HCT116 (cell line): ENCODE measurements around the gene TRIP10. TPM values are rescaled to one million over a fixed set of nuclear protein-coding genes. Genes with fewer than 3 reads are reported as not detected.

Experiments used
- ATAC-seq: fragments of 200-7000 bp; cut with Tn5 transposase; 2 replicates; pipeline ENCODE4 v1.9.1; 2020; ENCODE audit warnings: mild to moderate bottlenecking, moderate library complexity
- BruUV-seq: library from RNA; stranded (reverse); fragments of 400-500 nt; replicated peaks from 2 replicates; lab custom pipeline; 2021; lab: Mats Ljungman, UMichigan
- CTCF ChIA-PET: fragments of 300-600 bp; sonication (Branson Sonifier 250); formaldehyde crosslinking; loops from one replicate; lab custom pipeline; 2021; ENCODE audit warnings: antibody characterized with exemption; lab: Charles Lee
- POLR2A ChIA-PET: fragments of 300-600, 350-600 bp; sonication (Branson Sonifier 250); formaldehyde crosslinking; loops from one replicate; lab custom pipeline; 2021; ENCODE audit warnings: antibody characterized with exemption; lab: Charles Lee
- RAD21 ChIA-PET, 2 experiments: fragments of 300-600 bp; sonication (Branson Sonifier 250); formaldehyde crosslinking; loops; one replicate each; lab custom pipeline; 2023; ENCODE audit warnings: low total read pairs in 2 of 2; ENCODE audit not compliant: uncharacterized antibody in 2 of 2, unreplicated experiment in 2 of 2, low non-redundant PET in 1 of 2; lab: Charles Lee
- DNase-seq: peaks from one replicate; pipeline ENCODE4 v3.0.0-alpha.2; 2010; ENCODE audit warnings: low read depth, low spot score
- H2AFZ ChIP-seq: fragments of 200-600 bp; shearing (Covaris generic), sonication (generic); 2 replicates; pipeline ENCODE4 v1.6.1; 2017; ENCODE audit warnings: low read depth, mixed run types, mixed read lengths, antibody characterized with exemption, low read length; ENCODE audit not compliant: poor library complexity, severe bottlenecking
- H3K27ac ChIP-seq: 2 replicates; pipeline ENCODE4 v1.5.1; 2012; ENCODE audit warnings: low read depth, low read length
- H3K27me3 ChIP-seq: fragments of 200-600 bp; sonication (generic); 2 replicates; pipeline ENCODE4 v1.6.1; 2016; ENCODE audit warnings: mixed run types, low read length, mixed read lengths; ENCODE audit not compliant: insufficient read depth
- H3K36me3 ChIP-seq, 2 experiments: fragments of 200-500 bp in 1 of 2; fragments of 200-600 bp in 1 of 2; sonication (Bioruptor generic) in 1 of 2; sonication (generic) in 1 of 2; 2 replicates each; pipeline versions ENCODE4 v1.5.1 to v1.6.1; 2014 to 2016; ENCODE audit warnings: low read length in 2 of 2, inconsistent platforms in 1 of 2, mixed read lengths in 1 of 2, mixed run types in 1 of 2; ENCODE audit not compliant: insufficient read depth in 2 of 2, control insufficient read depth in 1 of 2
- H3K4me1 ChIP-seq, 2 experiments: fragments of 200-600 bp in 1 of 2; sonication (generic) in 1 of 2; 2 replicates each; pipeline versions ENCODE4 v1.5.1 to v1.6.1; 2012 to 2017; ENCODE audit warnings: low read length in 2 of 2, inconsistent platforms in 1 of 2, mild to moderate bottlenecking in 1 of 2, mixed read lengths in 1 of 2, mixed run types in 1 of 2, moderate library complexity in 1 of 2; ENCODE audit not compliant: insufficient read depth in 2 of 2, control insufficient read depth in 1 of 2
- H3K4me2 ChIP-seq: fragments of 200-600 bp; sonication (generic); 2 replicates; pipeline ENCODE4 v1.6.1; 2017; ENCODE audit warnings: mixed run types, low read length, mixed read lengths
- H3K4me3 ChIP-seq, 2 experiments: fragments of 200-600 bp in 1 of 2; sonication (generic) in 1 of 2; replicated peaks in 1 of 2; 2 replicates each; pipeline ENCODE4 v1.5.1; 2011 to 2016; ENCODE audit warnings: low read length in 2 of 2, control low read depth in 1 of 2, low read depth in 1 of 2, mild to moderate bottlenecking in 1 of 2, mixed read lengths in 1 of 2, mixed run types in 1 of 2
- H3K79me2 ChIP-seq: fragments of 200-600 bp; sonication (generic); 2 replicates; pipeline ENCODE4 v1.6.1; 2017; ENCODE audit warnings: mild to moderate bottlenecking, mixed run types, low read length, moderate library complexity, mixed read lengths; ENCODE audit not compliant: insufficient read depth
- H3K9ac ChIP-seq: fragments of 200-600 bp; sonication (generic); 2 replicates; pipeline ENCODE4 v1.6.1; 2016; ENCODE audit warnings: low read length, mixed read lengths
- H3K9me2 ChIP-seq: fragments of 200-600 bp; sonication (generic), shearing (Covaris generic); 2 replicates; pipeline ENCODE4 v1.6.1; 2017; ENCODE audit warnings: mixed run types, mild to moderate bottlenecking, moderate library complexity; ENCODE audit not compliant: insufficient read depth
- H3K9me3 ChIP-seq, 2 experiments: fragments of 200-500 bp in 1 of 2; fragments of 200-600 bp in 1 of 2; sonication (Bioruptor generic) in 1 of 2; sonication (generic) in 1 of 2; 2 replicates each; pipeline ENCODE4 v1.6.1; 2014 to 2017; ENCODE audit warnings: low read length in 2 of 2, mixed read lengths in 2 of 2, inconsistent platforms in 1 of 2, low read depth in 1 of 2, mild to moderate bottlenecking in 1 of 2, mixed run types in 1 of 2, moderate library complexity in 1 of 2; ENCODE audit not compliant: control insufficient read depth in 1 of 2, insufficient read depth in 1 of 2
- H4K20me1 ChIP-seq: fragments of 200-600 bp; sonication (generic), shearing (Covaris generic); 2 replicates; pipeline ENCODE4 v1.6.1; 2017; ENCODE audit warnings: mixed run types, mild to moderate bottlenecking, moderate library complexity; ENCODE audit not compliant: insufficient read depth
- ATF3 ChIP-seq: IDR thresholded peaks from 2 replicates; pipeline ENCODE4 v1.6.1; 2012
- CBX3 ChIP-seq: IDR thresholded peaks from 2 replicates; pipeline ENCODE4 v1.6.1; 2012; ENCODE audit warnings: low read depth
- CEBPB ChIP-seq: IDR thresholded peaks from 2 replicates; pipeline ENCODE4 v1.6.1; 2012; ENCODE audit warnings: low read depth
- EGR1 ChIP-seq: IDR thresholded peaks from 2 replicates; pipeline ENCODE4 v1.6.1; 2012; ENCODE audit warnings: low read depth
- ELF1 ChIP-seq: IDR thresholded peaks from 2 replicates; pipeline ENCODE4 v1.6.1; 2012; ENCODE audit warnings: low read depth, borderline replicate concordance
- EZH2phosphoT487 ChIP-seq: fragments of 200-600 bp; IDR thresholded peaks from 2 replicates; pipeline ENCODE4 v1.6.1; 2018; ENCODE audit warnings: antibody characterized with exemption, borderline replicate concordance
- FOSL1 ChIP-seq: IDR thresholded peaks from 2 replicates; pipeline ENCODE4 v1.6.1; 2012; ENCODE audit warnings: low read depth
- JUND ChIP-seq: IDR thresholded peaks from 2 replicates; pipeline ENCODE4 v1.6.1; 2012
- POLR2A ChIP-seq: IDR thresholded peaks from 2 replicates; pipeline ENCODE4 v1.7.0; 2011; ENCODE audit warnings: borderline replicate concordance; ENCODE audit not compliant: insufficient read depth, insufficient read length; ENCODE audit errors: extremely low read depth
- POLR2AphosphoS5 ChIP-seq: IDR thresholded peaks from 2 replicates; pipeline ENCODE4 v1.6.1; 2011; ENCODE audit warnings: mild to moderate bottlenecking, low read depth, low read length, moderate library complexity
- SP1 ChIP-seq: IDR thresholded peaks from 2 replicates; pipeline ENCODE4 v1.6.1; 2012; ENCODE audit warnings: low read depth
- SRF ChIP-seq: IDR thresholded peaks from 2 replicates; pipeline ENCODE4 v1.6.1; 2012; ENCODE audit warnings: low read depth
- TCF7L2 ChIP-seq: IDR thresholded peaks from 2 replicates; pipeline ENCODE4 v1.7.0; 2011; ENCODE audit warnings: borderline replicate concordance, inconsistent platforms; ENCODE audit not compliant: insufficient read depth, insufficient read length; ENCODE audit errors: extremely low read depth
- ZBTB33 ChIP-seq: IDR thresholded peaks from 2 replicates; pipeline ENCODE4 v1.6.1; 2011; ENCODE audit warnings: mild to moderate bottlenecking, low read length, moderate library complexity; ENCODE audit not compliant: insufficient replicate concordance; ENCODE audit errors: extremely low read depth
- ZNF274 ChIP-seq: fragments of 200-500 bp; sonication (Bioruptor generic); IDR thresholded peaks from 2 replicates; pipeline ENCODE4 v1.6.1; 2014; ENCODE audit warnings: mild to moderate bottlenecking, low read depth, low read length, inconsistent platforms
- intact Hi-C: fragments of 100-400 bp; cut with micrococcal nuclease; formaldehyde crosslinking; loops from 2 replicates; pipeline ENCODE4 v1.10.0; 2022
- total RNA-seq: library from RNA; stranded (reverse); gene quantifications from one replicate; pipeline ENCODE4 v1.2.1, GENCODE V29; 2021; ENCODE audit not compliant: unreplicated experiment
- TF ChIP-seq, protein P1 (sequence below): IDR thresholded peaks from 2 replicates; pipeline ENCODE4 v1.6.1; 2012
- TF ChIP-seq, protein P2 (sequence below), 3 experiments: fragments of 200-600 bp in 1 of 3; sonication (generic) in 1 of 3; IDR thresholded peaks in 2 of 3; conservative IDR thresholded peaks in 1 of 3; 2 replicates each; pipeline ENCODE4 v1.5.1; 2012 to 2017; ENCODE audit warnings: low read depth in 2 of 3, low read length in 2 of 3, antibody characterized with exemption in 1 of 3, borderline replicate concordance in 1 of 3, control low read depth in 1 of 3, mild to moderate bottlenecking in 1 of 3, mixed read lengths in 1 of 3, mixed run types in 1 of 3, moderate library complexity in 1 of 3; ENCODE audit not compliant: insufficient read depth in 1 of 3

TRIP10 gene
- total RNA-seq, 1 experiment from 2014 or later = 111 TPM

GRCh38 chr19:6714749-6715555, 24.5 kb upstream of the TRIP10 start:
- ATAC-seq (no peak), DNase-seq (no peak)
- intact Hi-C loops = no loop called here
- no peaks in the 10 kb centered on the region for H3K36me3 ChIP-seq
- H2AFZ ChIP-seq = no peak overlapping the region
- ChIA-PET POLR2A (no interaction called here), CTCF (interaction anchor here (1.1 kb wide), 1 partner anchor 18 kb away, joined by 3 read pairs; no protein-coding TSS in a partner anchor), RAD21 (interaction anchor here in 1 of 2 experiments (0.7 kb wide), 1 partner anchor 731 kb away, joined by 3 read pairs; no protein-coding TSS in a partner anchor)
- H4K20me1 ChIP-seq = no peaks in the 10 kb centered on the region
- no peak overlapping the region for H3K4me2 ChIP-seq
- TF ChIP-seq SP1 (no peak), POLR2AphosphoS5 (no peak), EGR1 (no peak), EZH2phosphoT487 (no peak), SRF (no peak), POLR2A (no peak), CBX3 (no peak), JUND (no peak), TCF7L2 (no peak), CEBPB (no peak), ATF3 (no peak), ELF1 (no peak), ZNF274 (no peak), FOSL1 (no peak), ZBTB33 (no peak)
- TF ChIP-seq, protein P1, sequence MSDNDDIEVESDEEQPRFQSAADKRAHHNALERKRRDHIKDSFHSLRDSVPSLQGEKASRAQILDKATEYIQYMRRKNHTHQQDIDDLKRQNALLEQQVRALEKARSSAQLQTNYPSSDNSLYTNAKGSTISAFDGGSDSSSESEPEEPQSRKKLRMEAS = no peak
- TF ChIP-seq, protein P2, sequence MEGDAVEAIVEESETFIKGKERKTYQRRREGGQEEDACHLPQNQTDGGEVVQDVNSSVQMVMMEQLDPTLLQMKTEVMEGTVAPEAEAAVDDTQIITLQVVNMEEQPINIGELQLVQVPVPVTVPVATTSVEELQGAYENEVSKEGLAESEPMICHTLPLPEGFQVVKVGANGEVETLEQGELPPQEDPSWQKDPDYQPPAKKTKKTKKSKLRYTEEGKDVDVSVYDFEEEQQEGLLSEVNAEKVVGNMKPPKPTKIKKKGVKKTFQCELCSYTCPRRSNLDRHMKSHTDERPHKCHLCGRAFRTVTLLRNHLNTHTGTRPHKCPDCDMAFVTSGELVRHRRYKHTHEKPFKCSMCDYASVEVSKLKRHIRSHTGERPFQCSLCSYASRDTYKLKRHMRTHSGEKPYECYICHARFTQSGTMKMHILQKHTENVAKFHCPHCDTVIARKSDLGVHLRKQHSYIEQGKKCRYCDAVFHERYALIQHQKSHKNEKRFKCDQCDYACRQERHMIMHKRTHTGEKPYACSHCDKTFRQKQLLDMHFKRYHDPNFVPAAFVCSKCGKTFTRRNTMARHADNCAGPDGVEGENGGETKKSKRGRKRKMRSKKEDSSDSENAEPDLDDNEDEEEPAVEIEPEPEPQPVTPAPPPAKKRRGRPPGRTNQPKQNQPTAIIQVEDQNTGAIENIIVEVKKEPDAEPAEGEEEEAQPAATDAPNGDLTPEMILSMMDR (IDR thresholded peaks at IDR 0.05 in 2 of 3, conservative IDR thresholded peaks at IDR 0.05 in 1 of 3; ENCODE audit: borderline replicate concordance in 1 of 3, insufficient read depth in 1 of 3, low read depth in 2 of 3, low read length in 2 of 3) = no peak
- H3K4me3 ChIP-seq = no peak overlapping the region
- no peak overlapping the region for H3K27ac ChIP-seq
- no peaks in the 10 kb centered on the region for H3K9me3 ChIP-seq
- H3K79me2 ChIP-seq = no peaks in the 10 kb centered on the region
- peaks cover 2 to 17% of the 10 kb centered on the region in 2 experiments; a peak in 2 of 4 replicates for H3K4me1 ChIP-seq
- H3K9ac ChIP-seq = no peak overlapping the region
- H3K9me2 ChIP-seq = no peaks in the 10 kb centered on the region
- no peaks in the 10 kb centered on the region for H3K27me3 ChIP-seq
- BruUV-seq = no TSS peak
